Osteocyte (in vitro differentiated cells): ENCODE measurements around the gene FOXL2NB. TPM values are rescaled to one million over a fixed set of nuclear protein-coding genes. Genes with fewer than 3 reads are reported as not detected.

Experiments used
- DNase-seq: peaks from one replicate; pipeline ENCODE4 v3.0.0; 2021; ENCODE audit warnings: mixed read lengths; ENCODE audit not compliant: unreplicated experiment; ENCODE audit errors: extremely low spot score
- H3K27ac Mint-ChIP-seq: one replicate; pipeline ENCODE4 v1.8.0; 2021; ENCODE audit warnings: mild to moderate bottlenecking, mixed read lengths; ENCODE audit not compliant: unreplicated experiment
- H3K27me3 Mint-ChIP-seq: one replicate; pipeline ENCODE4 v1.8.0; 2021; ENCODE audit warnings: mixed read lengths; ENCODE audit not compliant: unreplicated experiment
- H3K36me3 Mint-ChIP-seq: one replicate; pipeline ENCODE4 v1.8.0; 2021; ENCODE audit warnings: mixed read lengths; ENCODE audit not compliant: unreplicated experiment
- H3K4me1 Mint-ChIP-seq: one replicate; pipeline ENCODE4 v1.8.0; 2021; ENCODE audit warnings: mixed read lengths; ENCODE audit not compliant: unreplicated experiment
- H3K4me3 Mint-ChIP-seq: one replicate; pipeline ENCODE4 v1.8.0; 2021; ENCODE audit warnings: mild to moderate bottlenecking, moderate library complexity, mixed read lengths; ENCODE audit not compliant: unreplicated experiment
- H3K9me3 Mint-ChIP-seq: one replicate; pipeline ENCODE4 v1.8.0; 2021; ENCODE audit warnings: mixed read lengths; ENCODE audit not compliant: unreplicated experiment
- total RNA-seq: library from RNA; stranded (reverse); gene quantifications from 2 replicates; pipeline ENCODE4 v1.2.1, GENCODE V29; 2021
- TF ChIP-seq, protein P1 (sequence below): fragments of 200-600 bp; sonication (generic); IDR thresholded peaks from 2 replicates; pipeline ENCODE4 v1.5.0; 2021; ENCODE audit warnings: antibody characterized with exemption, mild to moderate bottlenecking, moderate library complexity

Gene FOXL2NB
- total RNA-seq, 1 donor from 2014 or later: 0.21 TPM

DNA sequence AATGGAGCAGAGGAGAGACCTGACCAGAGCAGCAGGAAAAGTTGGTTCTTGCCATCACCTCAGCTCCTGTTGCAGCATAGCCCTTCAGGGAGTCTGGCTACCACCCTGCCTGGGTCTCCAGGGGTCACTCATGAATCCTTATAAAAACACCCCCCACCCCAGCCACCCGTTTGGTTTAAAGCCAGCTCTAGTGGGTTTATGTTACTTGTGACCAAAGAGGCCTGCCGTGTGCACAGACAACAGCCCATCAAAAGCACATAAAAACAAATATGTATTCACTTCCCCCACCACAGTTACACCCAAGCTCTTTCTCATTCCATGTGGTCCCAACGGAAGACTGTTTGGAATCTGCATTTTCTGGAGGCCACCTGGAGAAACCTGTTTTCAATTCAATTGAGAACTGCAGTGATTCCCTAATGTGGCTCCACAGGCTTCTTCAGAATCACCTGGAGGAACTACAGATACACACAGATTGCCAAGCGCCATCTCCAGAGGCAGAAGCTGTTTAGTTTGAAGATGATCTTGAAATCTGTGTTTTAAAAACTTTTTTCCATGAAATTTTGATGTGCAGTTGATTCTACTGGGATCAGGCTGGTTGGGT, 13.8 kb upstream of the FOXL2NB start:
- Mint-ChIP-seq H3K4me3 (no peak overlapping the region), H3K27ac (no peak overlapping the region), H3K27me3 (peaks cover 72% of the 10 kb centered on the region), H3K9me3 (no peaks in the 10 kb centered on the region), H3K4me1 (peaks cover 19% of the 10 kb centered on the region), H3K36me3 (no peaks in the 10 kb centered on the region)
- TF ChIP-seq, protein P1, sequence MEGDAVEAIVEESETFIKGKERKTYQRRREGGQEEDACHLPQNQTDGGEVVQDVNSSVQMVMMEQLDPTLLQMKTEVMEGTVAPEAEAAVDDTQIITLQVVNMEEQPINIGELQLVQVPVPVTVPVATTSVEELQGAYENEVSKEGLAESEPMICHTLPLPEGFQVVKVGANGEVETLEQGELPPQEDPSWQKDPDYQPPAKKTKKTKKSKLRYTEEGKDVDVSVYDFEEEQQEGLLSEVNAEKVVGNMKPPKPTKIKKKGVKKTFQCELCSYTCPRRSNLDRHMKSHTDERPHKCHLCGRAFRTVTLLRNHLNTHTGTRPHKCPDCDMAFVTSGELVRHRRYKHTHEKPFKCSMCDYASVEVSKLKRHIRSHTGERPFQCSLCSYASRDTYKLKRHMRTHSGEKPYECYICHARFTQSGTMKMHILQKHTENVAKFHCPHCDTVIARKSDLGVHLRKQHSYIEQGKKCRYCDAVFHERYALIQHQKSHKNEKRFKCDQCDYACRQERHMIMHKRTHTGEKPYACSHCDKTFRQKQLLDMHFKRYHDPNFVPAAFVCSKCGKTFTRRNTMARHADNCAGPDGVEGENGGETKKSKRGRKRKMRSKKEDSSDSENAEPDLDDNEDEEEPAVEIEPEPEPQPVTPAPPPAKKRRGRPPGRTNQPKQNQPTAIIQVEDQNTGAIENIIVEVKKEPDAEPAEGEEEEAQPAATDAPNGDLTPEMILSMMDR: no peak
- no peak for DNase-seq

DNA sequence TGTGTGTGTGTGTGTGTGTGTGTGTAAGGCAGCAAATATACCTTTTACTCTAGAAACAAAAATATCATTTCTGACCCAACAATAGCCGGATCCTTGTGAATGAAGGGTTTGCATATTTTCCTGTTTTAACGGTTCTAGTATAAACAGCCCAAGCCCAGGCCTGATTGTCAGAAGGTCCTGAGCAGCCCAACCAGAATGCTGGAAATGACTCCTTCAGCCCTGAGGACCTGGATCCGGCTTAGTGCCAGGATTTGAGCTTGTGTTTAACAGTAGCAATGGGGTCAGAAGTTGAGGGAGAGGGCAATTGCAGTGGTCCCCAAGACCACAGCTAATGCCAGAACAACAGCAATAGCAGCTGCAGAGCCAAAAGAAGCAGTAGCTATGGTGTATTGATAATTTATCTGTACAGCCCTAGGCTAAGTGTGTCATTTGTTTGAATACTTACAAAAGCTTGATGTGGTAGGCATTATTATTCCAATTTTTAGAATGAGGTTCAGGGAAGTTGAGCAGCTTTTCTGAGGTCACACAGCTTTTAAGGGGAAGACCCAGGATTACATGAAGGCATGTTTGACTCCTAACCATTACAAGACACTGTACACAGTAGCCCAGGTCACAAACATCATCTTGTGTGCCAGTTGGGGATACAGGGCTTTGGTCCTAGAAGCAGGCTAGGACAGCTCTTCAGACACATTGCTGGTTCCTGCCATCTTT, 12.9 kb upstream of the FOXL2NB start:
- Mint-ChIP-seq H3K27me3 (peaks cover 82% of the 10 kb centered on the region), H3K9me3 (no peaks in the 10 kb centered on the region), H3K27ac (no peak overlapping the region), H3K4me1 (peaks cover 24% of the 10 kb centered on the region), H3K4me3 (no peak overlapping the region), H3K36me3 (no peaks in the 10 kb centered on the region)
- no peak for DNase-seq
- TF ChIP-seq, protein P1: no peak

GRCh38 chr3:138935505-138935862, 11.5 kb upstream of the FOXL2NB start:
- H3K4me3 Mint-ChIP-seq: peak overlapping the region; percentile 71
- H3K9me3 Mint-ChIP-seq: no peaks in the 10 kb centered on the region

DNA sequence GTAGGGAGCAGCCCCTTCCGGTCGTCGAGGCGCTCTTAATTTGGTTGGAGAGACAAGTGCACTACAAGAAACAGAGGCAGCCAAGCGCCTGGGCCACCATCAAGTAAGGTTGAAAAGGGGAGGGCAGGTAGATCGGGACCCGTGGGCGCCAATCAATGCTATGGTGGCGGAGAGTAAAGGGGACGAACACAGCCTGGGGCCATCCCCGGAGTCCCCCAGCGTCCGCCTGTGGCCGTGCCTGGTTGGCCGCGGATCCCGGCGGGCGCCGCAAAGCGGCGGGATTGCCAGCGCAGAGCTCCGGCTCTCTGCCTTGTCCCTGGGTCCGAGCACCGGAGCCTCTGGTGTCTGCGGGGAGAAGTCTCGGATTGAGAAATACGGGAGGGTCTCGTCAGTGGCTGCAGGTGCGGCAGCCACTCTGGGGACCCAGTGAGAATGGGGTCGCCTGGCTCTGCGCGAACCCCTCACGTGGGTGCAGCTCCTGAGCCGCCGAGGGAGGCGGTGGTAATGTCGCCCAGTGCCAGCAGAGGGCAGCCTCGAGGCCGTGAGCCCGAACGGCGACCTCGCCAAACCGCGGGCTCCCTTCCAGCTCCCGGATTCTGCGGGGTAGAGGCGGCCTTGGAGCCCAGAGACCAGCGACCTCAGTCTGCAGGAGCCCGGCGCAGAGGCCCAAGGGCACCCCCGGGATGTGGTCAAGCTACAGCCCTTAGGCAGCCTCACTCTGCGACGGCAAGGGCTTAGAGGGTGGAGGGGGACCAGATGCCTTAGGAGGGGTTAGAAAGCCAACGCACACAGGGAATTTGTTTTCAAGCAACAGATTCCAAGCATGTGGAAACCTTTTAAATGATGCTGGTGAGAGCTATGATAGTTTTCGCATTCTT, 10.9 kb upstream of the FOXL2NB start:
- H3K27me3 Mint-ChIP-seq: peaks cover 86% of the 10 kb centered on the region
- TF ChIP-seq, protein P1: peak; percentile 93

More at GRCh38 chr3:138935505-138935862, 11.5 kb upstream of the FOXL2NB start:
- no peaks in the 10 kb centered on the region for H3K36me3 Mint-ChIP-seq
- no peak for DNase-seq
- no peak overlapping the region for H3K27ac Mint-ChIP-seq
- TF ChIP-seq, protein P1: no peak
- H3K27me3 Mint-ChIP-seq: peaks cover 85% of the 10 kb centered on the region
- peaks cover 27% of the 10 kb centered on the region for H3K4me1 Mint-ChIP-seq

More for the DNA sequence above, 10.9 kb upstream of the FOXL2NB start:
- no peak overlapping the region for H3K27ac Mint-ChIP-seq
- H3K9me3 Mint-ChIP-seq: no peaks in the 10 kb centered on the region
- no peaks in the 10 kb centered on the region for H3K36me3 Mint-ChIP-seq
- H3K4me3 Mint-ChIP-seq: peak overlapping the region; percentile 71
- H3K4me1 Mint-ChIP-seq: peaks cover 27% of the 10 kb centered on the region
- DNase-seq: no peak
